Measurements from ENCODE around the gene ARMC5.

ARMC5 gene

GRCh38 chr16:31489616-31490584 is 30.6 kb downstream of the ARMC5 start:
- H3K4ac ChIP-seq (ENCODE audit: low read depth in 1 of 2, low read length in 2 of 2) = no peak overlapping the region
- no peak overlapping the region for H2BK12ac ChIP-seq (ENCODE audit: low read length in 2 of 2)
- DNase-seq = no peak
- H2BK15ac ChIP-seq (ENCODE audit: low read depth, poor library complexity, severe bottlenecking) = no peak overlapping the region
- no peak overlapping the region for H2BK120ac ChIP-seq (ENCODE audit: low read depth, low read length)
- WGBS = 96% methylated on average over 22 of the region's 22 CpGs
- H3K4me1 ChIP-seq (ENCODE audit: control insufficient read depth, insufficient read depth, low read depth, low read length) = peaks cover 27% of the 10 kb centered on the region
- no peak overlapping the region for H3K4me2 ChIP-seq (ENCODE audit: low read length, poor library complexity, severe bottlenecking)
- no peaks in the 10 kb centered on the region for H3K9me3 ChIP-seq (ENCODE audit: control insufficient read depth, low read length)
- H4K91ac ChIP-seq (ENCODE audit: low read length) = no peak overlapping the region
- H2BK5ac ChIP-seq (ENCODE audit: low read depth, low read length, poor library complexity, severe bottlenecking) = no peak overlapping the region
- no peak overlapping the region for H2AFZ ChIP-seq (ENCODE audit: low read depth, low read length)
- H2AK5ac ChIP-seq (ENCODE audit: low read length, severe bottlenecking) = no peak overlapping the region
- H3K23ac ChIP-seq (ENCODE audit: low read length in 2 of 2) = no peak overlapping the region
- peaks cover 26 to 51% of the 10 kb centered on the region in 2 experiments for H3K36me3 ChIP-seq (ENCODE audit: control insufficient read depth in 1 of 2, insufficient read depth in 2 of 2, low read depth in 1 of 2, low read length in 2 of 2)
- H3K14ac ChIP-seq (ENCODE audit: low read length in 2 of 2) = no peak overlapping the region
- no peak overlapping the region for H3K9ac ChIP-seq (ENCODE audit: low read length)
- H3K27ac ChIP-seq (ENCODE audit: low read length, poor library complexity, severe bottlenecking) = no peak overlapping the region
- no peak overlapping the region for H3K18ac ChIP-seq (ENCODE audit: low read depth in 1 of 2, low read length in 2 of 2)
- no peaks in the 10 kb centered on the region for H3K79me1 ChIP-seq (replicated peaks; ENCODE audit: low read length, poor library complexity, severe bottlenecking)
- H4K8ac ChIP-seq (ENCODE audit: low read length) = no peak overlapping the region
- no peak overlapping the region for H3K4me3 ChIP-seq (ENCODE audit: insufficient read depth in 1 of 2, low read depth in 1 of 2, low read length in 2 of 2)
- peaks cover 0 to 42% of the 10 kb centered on the region in 2 experiments for H3K27me3 ChIP-seq (ENCODE audit: control insufficient read depth in 1 of 2, insufficient read depth in 1 of 2, low read length in 2 of 2)

- no peak overlapping the region for H2BK12ac ChIP-seq (ENCODE audit: low read length in 2 of 2)
- no peaks in the 10 kb centered on the region for H3K9me3 ChIP-seq (ENCODE audit: control insufficient read depth, low read length)
- H3K36me3 ChIP-seq (ENCODE audit: control insufficient read depth in 1 of 2, insufficient read depth in 2 of 2, low read depth in 1 of 2, low read length in 2 of 2) = peaks cover 46 to 68% of the 10 kb centered on the region in 2 experiments
- H3K14ac ChIP-seq (ENCODE audit: low read length in 2 of 2) = no peak overlapping the region
- WGBS = 97% methylated on average over 8 of the region's 8 CpGs
- H2AFZ ChIP-seq (ENCODE audit: low read depth, low read length) = no peak overlapping the region
- no peak overlapping the region for H3K4ac ChIP-seq (ENCODE audit: low read depth in 1 of 2, low read length in 2 of 2)
- H3K4me3 ChIP-seq (ENCODE audit: insufficient read depth in 1 of 2, low read depth in 1 of 2, low read length in 2 of 2) = no peak overlapping the region
- no peaks in the 10 kb centered on the region for H3K79me1 ChIP-seq (replicated peaks; ENCODE audit: low read length, poor library complexity, severe bottlenecking)
- no peak overlapping the region for H2BK5ac ChIP-seq (ENCODE audit: low read depth, low read length, poor library complexity, severe bottlenecking)
- peaks cover 20% of the 10 kb centered on the region for H3K4me1 ChIP-seq (ENCODE audit: control insufficient read depth, insufficient read depth, low read depth, low read length)
- no peak overlapping the region for H4K91ac ChIP-seq (ENCODE audit: low read length)
- no peak overlapping the region for H3K9ac ChIP-seq (ENCODE audit: low read length)
- H3K4me2 ChIP-seq (ENCODE audit: low read length, poor library complexity, severe bottlenecking) = no peak overlapping the region
- no peak for DNase-seq
- no peak overlapping the region for H3K27ac ChIP-seq (ENCODE audit: low read length, poor library complexity, severe bottlenecking)
- H3K23ac ChIP-seq (ENCODE audit: low read length in 2 of 2) = no peak overlapping the region
- H2BK15ac ChIP-seq (ENCODE audit: low read depth, poor library complexity, severe bottlenecking) = no peak overlapping the region
- H2AK5ac ChIP-seq (ENCODE audit: low read length, severe bottlenecking) = no peak overlapping the region
- no peak overlapping the region for H2BK120ac ChIP-seq (ENCODE audit: low read depth, low read length)
- no peak overlapping the region for H4K8ac ChIP-seq (ENCODE audit: low read length)
- H3K27me3 ChIP-seq (ENCODE audit: control insufficient read depth in 1 of 2, insufficient read depth in 1 of 2, low read length in 2 of 2) = peaks cover 0 to 22% of the 10 kb centered on the region in 2 experiments
- no peak overlapping the region for H3K18ac ChIP-seq (ENCODE audit: low read depth in 1 of 2, low read length in 2 of 2)
These were observed 32.6 kb downstream of the ARMC5 start for GRCh38 chr16:31491778-31492418.

- Histone ChIP-seq H3K14ac (ENCODE audit: low read length in 2 of 2) (no peak overlapping the region), H2BK5ac (ENCODE audit: low read depth, low read length, poor library complexity, severe bottlenecking) (no peak overlapping the region), H2AFZ (ENCODE audit: low read depth, low read length) (no peak overlapping the region), H3K36me3 (ENCODE audit: control insufficient read depth in 1 of 2, insufficient read depth in 2 of 2, low read depth in 1 of 2, low read length in 2 of 2) (peaks cover 62 to 81% of the 10 kb centered on the region in 2 experiments), H2BK15ac (ENCODE audit: low read depth, poor library complexity, severe bottlenecking) (no peak overlapping the region), H3K27me3 (ENCODE audit: control insufficient read depth in 1 of 2, insufficient read depth in 1 of 2, low read length in 2 of 2) (peaks cover 0 to 5% of the 10 kb centered on the region in 2 experiments), H3K27ac (ENCODE audit: low read length, poor library complexity, severe bottlenecking) (no peak overlapping the region), H2AK5ac (ENCODE audit: low read length, severe bottlenecking) (no peak overlapping the region), H3K79me1 (replicated peaks; ENCODE audit: low read length, poor library complexity, severe bottlenecking) (peaks cover 4% of the 10 kb centered on the region), H3K9ac (ENCODE audit: low read length) (no peak overlapping the region), H3K4me3 (ENCODE audit: insufficient read depth in 1 of 2, low read depth in 1 of 2, low read length in 2 of 2) (no peak overlapping the region), H3K4me2 (ENCODE audit: low read length, poor library complexity, severe bottlenecking) (no peak overlapping the region), H4K8ac (ENCODE audit: low read length) (no peak overlapping the region), H3K18ac (ENCODE audit: low read depth in 1 of 2, low read length in 2 of 2) (no peak overlapping the region), H2BK120ac (ENCODE audit: low read depth, low read length) (no peak overlapping the region), H4K91ac (ENCODE audit: low read length) (no peak overlapping the region), H2BK12ac (ENCODE audit: low read length in 2 of 2) (no peak overlapping the region), H3K4ac (ENCODE audit: low read depth in 1 of 2, low read length in 2 of 2) (no peak overlapping the region), H3K9me3 (ENCODE audit: control insufficient read depth, low read length) (no peaks in the 10 kb centered on the region), H3K23ac (ENCODE audit: low read length in 2 of 2) (no peak overlapping the region), H3K4me1 (ENCODE audit: control insufficient read depth, insufficient read depth, low read depth, low read length) (peaks cover 3% of the 10 kb centered on the region)
- no peak for DNase-seq
- 96% methylated on average over 17 of the region's 18 CpGs for WGBS
These were observed 34.3 kb downstream of the ARMC5 start for GRCh38 chr16:31493506-31494125.

GRCh38 chr16:31496670-31497069 is 37.4 kb downstream of the ARMC5 start:
- no peak overlapping the region for H2BK120ac ChIP-seq (ENCODE audit: low read depth, low read length)
- peaks cover 10% of the 10 kb centered on the region for H3K79me1 ChIP-seq (replicated peaks; ENCODE audit: low read length, poor library complexity, severe bottlenecking)
- no peak overlapping the region for H2BK15ac ChIP-seq (ENCODE audit: low read depth, poor library complexity, severe bottlenecking)
- no peak overlapping the region for H4K91ac ChIP-seq (ENCODE audit: low read length)
- no peak overlapping the region for H3K18ac ChIP-seq (ENCODE audit: low read depth in 1 of 2, low read length in 2 of 2)
- H3K4me2 ChIP-seq (ENCODE audit: low read length, poor library complexity, severe bottlenecking) = no peak overlapping the region
- DNase-seq = no peak
- H3K27ac ChIP-seq (ENCODE audit: low read length, poor library complexity, severe bottlenecking) = no peak overlapping the region
- no peak overlapping the region for H2BK5ac ChIP-seq (ENCODE audit: low read depth, low read length, poor library complexity, severe bottlenecking)
- H3K27me3 ChIP-seq (ENCODE audit: control insufficient read depth in 1 of 2, insufficient read depth in 1 of 2, low read length in 2 of 2) = no peaks in the 10 kb centered on the region
- no peaks in the 10 kb centered on the region for H3K9me3 ChIP-seq (ENCODE audit: control insufficient read depth, low read length)
- H2AFZ ChIP-seq (ENCODE audit: low read depth, low read length) = no peak overlapping the region
- 98% methylated on average over 8 of the region's 10 CpGs for WGBS
- H3K36me3 ChIP-seq (ENCODE audit: control insufficient read depth in 1 of 2, insufficient read depth in 2 of 2, low read depth in 1 of 2, low read length in 2 of 2) = peaks cover 75 to 79% of the 10 kb centered on the region in 2 experiments
- no peak overlapping the region for H3K4ac ChIP-seq (ENCODE audit: low read depth in 1 of 2, low read length in 2 of 2)
- no peak overlapping the region for H2AK5ac ChIP-seq (ENCODE audit: low read length, severe bottlenecking)
- H3K9ac ChIP-seq (ENCODE audit: low read length) = no peak overlapping the region
- no peak overlapping the region for H3K23ac ChIP-seq (ENCODE audit: low read length in 2 of 2)
- no peaks in the 10 kb centered on the region for H3K4me1 ChIP-seq (ENCODE audit: control insufficient read depth, insufficient read depth, low read depth, low read length)
- no peak overlapping the region for H3K14ac ChIP-seq (ENCODE audit: low read length in 2 of 2)
- no peak overlapping the region for H2BK12ac ChIP-seq (ENCODE audit: low read length in 2 of 2)
- H4K8ac ChIP-seq (ENCODE audit: low read length) = no peak overlapping the region
- no peak overlapping the region for H3K4me3 ChIP-seq (ENCODE audit: insufficient read depth in 1 of 2, low read depth in 1 of 2, low read length in 2 of 2)

Measured in mesenchymal stem cell (in vitro differentiated cells and primary cell).